Neural progenitor cell (in vitro differentiated cells): ENCODE results near the gene TRIP13.

Experiments used
- CTCF ChIP-seq: fragments of 200-600 bp; sonication (generic); IDR thresholded peaks from 2 replicates; pipeline ENCODE4 v1.5.1; 2017; ENCODE audit warnings: antibody characterized with exemption, mild to moderate bottlenecking
- EZH2 ChIP-seq: fragments of 200-600 bp; sonication (generic); IDR thresholded peaks from 2 replicates; pipeline ENCODE4 v1.6.1; 2017; ENCODE audit warnings: antibody characterized with exemption, mild to moderate bottlenecking, moderate library complexity

- TF ChIP-seq CTCF (no peak), EZH2 (no peak)
Measured at GRCh38 chr5:944992-945685, 52.5 kb downstream of the TRIP13 start.
